Measurements from ENCODE around the gene SMYD5. TPM values are rescaled to one million over a fixed set of nuclear protein-coding genes. Genes with fewer than 3 reads are reported as not detected.

SMYD5 gene
- polyA plus RNA-seq, 1 experiment = 19.5 TPM

- DNase-seq (ENCODE audit: low read depth) = peak; percentile 99
- Histone ChIP-seq H3K27me3 (ENCODE audit: control insufficient read depth, insufficient read depth, low read length) (no peaks in the 10 kb centered on the region), H3K4me3 (ENCODE audit: low read depth, low read length) (peak within 1 kb of the TSS; percentile 91), H3K36me3 (ENCODE audit: control insufficient read depth, insufficient read depth, low read length) (0 out of 2 replicates have a peak, but pooled peaks cover 1% of the 10 kb centered on the region)
- ChIA-PET POLR2A (interaction anchor here (0.7 to 1.0 kb wide), 3 partner anchors 8 to 418 kb away, joined by 4 read pairs; no protein-coding TSS in a partner anchor), CTCF (interaction anchor here (0.6 to 3.2 kb wide), 7 partner anchors 11 to 831 kb away, joined by 3 to 13 read pairs (median 3); no protein-coding TSS in a partner anchor)
- no peak for TF ChIP-seq CTCF (IDR thresholded peaks at IDR 0.05; ENCODE audit: insufficient read depth, low read depth, low read length)
These were observed 19.3 kb downstream of the SMYD5 start, which contains the start of gene PRADC1 for GRCh38 chr2:73233154-73233931. PRADC1 (minus strand) TSS chr2:73233239; CDS start chr2:73233160, 79 bp downstream.

GRCh38 chr2:73233932-73234832 lies 20.1 kb downstream of the SMYD5 start, which contains the start of gene CCT7:
CCT7 (plus strand) TSS chr2:73234308; CDS start chr2:73234379, 71 bp downstream.
- POLR2A ChIA-PET = interaction anchor here (0.7 to 1.0 kb wide), 2 partner anchors 57 to 419 kb away, joined by 4 read pairs; no protein-coding TSS in a partner anchor

GRCh38 chr2:73235315-73236028 lies 21.4 kb downstream of the SMYD5 start:
- H3K4me3 ChIP-seq (ENCODE audit: low read depth, low read length) = peak overlapping the region; percentile 91
- peaks cover 1% of the 10 kb centered on the region; the same call in 1 of the 2 replicates for H3K36me3 ChIP-seq (ENCODE audit: control insufficient read depth, insufficient read depth, low read length)
- CTCF ChIA-PET = interaction anchor here (1.1 to 1.7 kb wide), 2 partner anchors 20 to 25 kb away, joined by 3 read pairs; no protein-coding TSS in a partner anchor
- no peak for DNase-seq (ENCODE audit: low read depth)
- no peak for TF ChIP-seq CTCF (IDR thresholded peaks at IDR 0.05; ENCODE audit: insufficient read depth, low read depth, low read length)
- POLR2A ChIA-PET = no interaction called here
- H3K27me3 ChIP-seq (ENCODE audit: control insufficient read depth, insufficient read depth, low read length) = no peaks in the 10 kb centered on the region

More at GRCh38 chr2:73233932-73234832, 20.1 kb downstream of the SMYD5 start, which contains the start of gene CCT7:
- Histone ChIP-seq H3K4me3 (ENCODE audit: low read depth, low read length) (peak within 1 kb of the TSS; percentile 91), H3K27me3 (ENCODE audit: control insufficient read depth, insufficient read depth, low read length) (no peaks in the 10 kb centered on the region), H3K36me3 (ENCODE audit: control insufficient read depth, insufficient read depth, low read length) (peaks cover 1% of the 10 kb centered on the region; the same call in 1 of the 2 replicates)
- CTCF ChIA-PET = interaction anchor here (0.9 to 3.2 kb wide), 4 partner anchors 15 to 58 kb away, joined by 3 to 13 read pairs (median 3); no protein-coding TSS in a partner anchor
- no peak for TF ChIP-seq CTCF (IDR thresholded peaks at IDR 0.05; ENCODE audit: insufficient read depth, low read depth, low read length)
- peak; percentile 43 for DNase-seq (ENCODE audit: low read depth)

- no peak overlapping the region for H3K4me3 ChIP-seq (ENCODE audit: low read depth, low read length)
- TF ChIP-seq CTCF (IDR thresholded peaks at IDR 0.05; ENCODE audit: insufficient read depth, low read depth, low read length) = no peak
- ChIA-PET CTCF (interaction anchor here (0.7 to 1.4 kb wide), 4 partner anchors 10 to 53 kb away, joined by 3 to 4 read pairs (median 4); no protein-coding TSS in a partner anchor), POLR2A (no interaction called here)
- no peaks in the 10 kb centered on the region for H3K27me3 ChIP-seq (ENCODE audit: control insufficient read depth, insufficient read depth, low read length)
- no peak for DNase-seq (ENCODE audit: low read depth)
- peaks cover 1% of the 10 kb centered on the region; the same call in 1 of the 2 replicates for H3K36me3 ChIP-seq (ENCODE audit: control insufficient read depth, insufficient read depth, low read length)
These were observed 23.1 kb downstream of the SMYD5 start for GRCh38 chr2:73237168-73237567.

Measured in BJ (cell line).